ENCODE data around the gene GALNT16. TPM values are rescaled to one million over a fixed set of nuclear protein-coding genes. Genes with fewer than 3 reads are reported as not detected.

The GALNT16 gene
- total and polyA plus RNA-seq, 2 of the 8 experiments (the other 6 are each of a cell fraction or from before 2014, with no cell fraction given) = 5.4 to 6.3 TPM

GRCh38 chr14:69355607-69356281, 95.8 kb downstream of the GALNT16 start:
- POLR2A ChIA-PET (ENCODE audit: partially characterized antibody) = interaction anchor here (1.2 kb wide), 1 partner anchor 33 kb away, joined by 3 read pairs; no protein-coding TSS in a partner anchor
- Histone ChIP-seq H2BK20ac (ENCODE audit: low read length) (no peak overlapping the region), H2BK5ac (ENCODE audit: low read depth, low read length) (no peak overlapping the region), H3K18ac (ENCODE audit: extremely low read depth, low read length) (no peak overlapping the region), H3K9me3 (ENCODE audit: insufficient read depth in 2 of 2, low read depth in 1 of 2, low read length in 1 of 2) (no peaks in the 10 kb centered on the region), H2BK15ac (ENCODE audit: low read length) (no peak overlapping the region), H3K23me2 (ENCODE audit: low read depth, low read length) (no peaks in the 10 kb centered on the region), H4K5ac (ENCODE audit: insufficient read length, low read depth, low read length) (no peak overlapping the region), H3K79me1 (ENCODE audit: low read depth, low read length) (no peaks in the 10 kb centered on the region; the same call in 1 of the 2 replicates), H3K9ac (replicated peaks in 1 of 4; ENCODE audit: extremely low read depth in 1 of 4, low read depth in 3 of 4, low read length in 3 of 4) (no peak overlapping the region), H3K4me2 (ENCODE audit: insufficient read depth in 1 of 2, low read depth in 2 of 2, low read length in 2 of 2) (no peak overlapping the region), H3K4me3 (ENCODE audit: extremely low read depth in 1 of 4, insufficient read depth in 2 of 4, low read depth in 3 of 4, low read length in 4 of 4) (no peak overlapping the region), H3K4me1 (replicated peaks in 1 of 4; ENCODE audit: control insufficient read depth in 3 of 4, insufficient read depth in 4 of 4, low read length in 3 of 4) (peaks cover 0 to 4% (median under 1%) of the 10 kb centered on the region in 4 experiments; a peak in 2 of 7 replicates), H4K91ac (replicated peaks; ENCODE audit: insufficient read length, low read length) (no peak overlapping the region), H3K27me3 (replicated peaks in 1 of 4; ENCODE audit: control insufficient read depth in 3 of 4, extremely low read depth in 1 of 4, insufficient read depth in 3 of 4, low read length in 3 of 4) (no peaks in the 10 kb centered on the region), H4K20me1 (replicated peaks in 1 of 2; ENCODE audit: control insufficient read depth in 1 of 2, insufficient read depth in 2 of 2, low read length in 2 of 2) (peaks cover 0 to 1% of the 10 kb centered on the region in 2 experiments), H3K14ac (ENCODE audit: insufficient read length) (no peak overlapping the region), H4K8ac (ENCODE audit: extremely low read depth, insufficient read depth, low read length) (no peak overlapping the region), H3K36me3 (ENCODE audit: control insufficient read depth in 2 of 4, insufficient read depth in 4 of 4, low read length in 3 of 4) (no peaks in the 10 kb centered on the region), H3K79me2 (ENCODE audit: control insufficient read depth in 1 of 2, insufficient read depth in 2 of 2, low read length in 2 of 2) (no peaks in the 10 kb centered on the region), H3K56ac (replicated peaks; ENCODE audit: insufficient read length, low read depth, low read length) (no peak overlapping the region), H2BK12ac (ENCODE audit: low read depth, low read length) (no peak overlapping the region), H3K4ac (replicated peaks; ENCODE audit: insufficient read length, low read depth, low read length) (no peak overlapping the region), H3K27ac (ENCODE audit: low read depth, low read length) (no peak overlapping the region), H3K23ac (ENCODE audit: insufficient read length) (no peak overlapping the region), H2BK120ac (replicated peaks; ENCODE audit: low read depth, low read length) (no peak overlapping the region), H2AFZ (ENCODE audit: low read length) (no peak overlapping the region), H2AK5ac (ENCODE audit: low read depth, low read length) (no peak overlapping the region)
- CTCF ChIA-PET (ENCODE audit: partially characterized antibody) = interaction anchor here (1.9 to 6.2 kb wide), 3 partner anchors 9 to 113 kb away, joined by 5 to 54 read pairs (median 24); no protein-coding TSS in a partner anchor
- FAIRE-seq = no peak
- 87% methylated on average over 6 of the region's 6 CpGs; no CpG with 5 or more reads in 1 of the 2 experiments for WGBS, 2 experiments (ENCODE audit: extremely low coverage in 1 of 2, insufficient coverage in 1 of 2, insufficient read length in 1 of 2, insufficient replicate concordance in 2 of 2, low coverage in 1 of 2, low lambda C conversion rate in 2 of 2, missing lambda C conversion rate in 1 of 2)
- DNase-seq (ENCODE audit: low read depth in 1 of 2, low spot score in 2 of 2) = no peak
- TF ChIP-seq NANOG (IDR thresholded peaks at IDR 0.05; ENCODE audit: insufficient read depth, low read depth, low read length, poor library complexity, severe bottlenecking) = no peak
- no peak for TF ChIP-seq CHD1 (IDR thresholded peaks at IDR 0.05; ENCODE audit: low read depth, low read length)
- TF ChIP-seq NRF1 (IDR thresholded peaks at IDR 0.05; ENCODE audit: low read depth, low read length) = no peak
- TF ChIP-seq TCF12 (IDR thresholded peaks at IDR 0.05; ENCODE audit: low read depth, low read length) = no peak
- no peak for TF ChIP-seq KDM5A (IDR thresholded peaks at IDR 0.05; ENCODE audit: low read length)
- TF ChIP-seq KDM1A (IDR thresholded peaks at IDR 0.05; ENCODE audit: borderline replicate concordance, low read length) = no peak
- TF ChIP-seq CTCF (IDR thresholded peaks at IDR 0.05; ENCODE audit: control extremely low read depth in 1 of 3, insufficient read depth in 1 of 3, low read depth in 1 of 3, low read length in 3 of 3) = no peak
- TF ChIP-seq E2F6 (IDR thresholded peaks at IDR 0.05) = no peak
- TF ChIP-seq KDM4A (IDR thresholded peaks at IDR 0.05; ENCODE audit: low read depth, low read length, severe bottlenecking) = no peak

All from H1 (cell line).